NOMO-1 (cell line): ENCODE results near the gene RFC4.

ENCODE experiments used
- DNase-seq, 2 experiments: peaks; one replicate each; lab custom pipeline; 2025; ENCODE audit not compliant: unreplicated experiment in 2 of 2; lab: John Stamatoyannopoulos, UW

RFC4 gene

GRCh38 chr3:186754871-186755270, 51.4 kb downstream of the RFC4 start:
- no peak for DNase-seq

DNA sequence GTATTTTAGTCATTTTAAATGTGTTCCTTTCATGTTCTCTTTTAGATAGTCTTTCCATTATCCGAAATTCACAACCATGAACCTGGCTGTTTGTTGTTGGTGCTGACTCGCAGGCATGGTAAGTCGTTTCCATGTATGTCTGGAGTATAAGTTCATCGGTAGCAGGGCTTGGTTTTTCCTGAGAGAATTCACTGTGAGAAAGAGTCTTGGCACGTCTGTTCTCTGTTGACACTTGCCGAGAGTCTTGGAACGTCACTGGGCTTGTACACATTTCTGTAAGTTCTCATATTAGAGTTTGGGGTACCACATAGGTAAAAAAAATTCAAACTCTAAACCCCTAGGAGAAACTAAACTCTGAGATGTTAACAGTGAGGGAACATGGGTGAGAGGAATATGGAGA, 52.3 kb downstream of the RFC4 start:
- no peak for DNase-seq

- DNase-seq, result no peak
Observed at GRCh38 chr3:186751480-186751879, 54.8 kb downstream of the RFC4 start.

DNA sequence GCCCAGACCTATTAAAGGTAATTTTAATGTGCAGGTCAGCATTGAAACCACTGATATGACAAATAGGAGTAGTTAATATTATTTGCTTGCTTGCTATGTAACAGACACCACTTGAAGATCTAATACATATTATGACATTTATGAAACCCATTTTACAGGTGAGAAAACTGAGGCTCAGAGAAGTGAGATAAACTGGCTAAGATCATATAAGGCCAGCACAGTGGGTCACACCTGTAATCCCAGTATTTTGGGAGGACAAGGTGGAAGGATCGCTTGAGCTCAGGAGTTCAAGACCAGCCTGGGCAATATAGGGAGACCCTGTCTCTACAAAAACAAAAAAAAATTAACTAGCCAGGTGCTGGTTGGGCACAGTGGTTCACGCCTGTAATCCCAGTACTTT, 56.0 kb downstream of the RFC4 start:
- DNase-seq, result no peak

DNA sequence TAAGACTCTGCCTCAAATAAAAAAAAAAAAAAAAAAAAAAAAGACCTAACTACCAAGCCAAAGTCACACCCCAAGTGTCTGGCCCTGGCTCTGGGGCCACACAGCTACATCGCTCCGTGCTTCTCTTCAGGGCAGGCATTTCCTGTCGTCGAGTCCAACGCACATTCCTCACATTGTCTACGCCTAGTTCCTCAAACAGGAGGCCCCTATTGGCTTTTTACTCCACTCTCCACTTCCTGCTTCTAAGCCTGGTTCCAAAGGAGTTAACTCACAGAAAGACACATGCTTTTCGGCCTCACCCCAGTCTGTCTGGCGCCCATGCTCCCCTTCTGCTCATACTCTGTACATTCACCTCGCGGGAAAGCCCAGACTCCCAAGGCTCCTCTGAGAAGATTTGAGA, 60.3 kb downstream of the RFC4 start:
- DNase-seq, result peak; percentile 92 to 97

DNA sequence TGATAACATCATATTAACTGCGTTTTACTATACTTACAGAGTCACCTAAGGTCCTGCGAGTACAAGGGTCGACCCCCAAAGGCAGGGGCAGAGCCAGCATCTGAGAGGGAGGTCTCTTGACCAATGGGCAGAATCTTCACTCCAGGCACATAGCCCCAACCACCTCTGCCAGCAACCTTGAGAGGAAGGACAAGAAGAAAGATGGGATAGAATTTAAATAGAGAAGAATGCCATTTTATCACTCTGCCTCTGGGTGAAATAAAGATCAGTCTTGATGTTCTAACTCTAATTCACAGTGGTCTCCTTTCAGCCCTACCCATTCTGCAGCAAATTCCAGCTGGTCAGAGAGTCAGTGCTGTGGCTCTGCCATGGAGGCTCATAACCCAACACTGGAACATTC, 62.6 kb downstream of the RFC4 start:
- no peak for DNase-seq

- no peak for DNase-seq
Observed at GRCh38 chr3:186742618-186743380, 63.5 kb downstream of the RFC4 start.
